ENCODE data around the gene KLK15.
A peak's percentile ranks its signal among the peaks of the same experiment; 100 is the strongest.
"Not testable (repeated sequence)": the region's sequence is repeated elsewhere in the genome, so short reads cannot be mapped to it uniquely, and the experiment has no call there.

The KLK15 gene

DNA sequence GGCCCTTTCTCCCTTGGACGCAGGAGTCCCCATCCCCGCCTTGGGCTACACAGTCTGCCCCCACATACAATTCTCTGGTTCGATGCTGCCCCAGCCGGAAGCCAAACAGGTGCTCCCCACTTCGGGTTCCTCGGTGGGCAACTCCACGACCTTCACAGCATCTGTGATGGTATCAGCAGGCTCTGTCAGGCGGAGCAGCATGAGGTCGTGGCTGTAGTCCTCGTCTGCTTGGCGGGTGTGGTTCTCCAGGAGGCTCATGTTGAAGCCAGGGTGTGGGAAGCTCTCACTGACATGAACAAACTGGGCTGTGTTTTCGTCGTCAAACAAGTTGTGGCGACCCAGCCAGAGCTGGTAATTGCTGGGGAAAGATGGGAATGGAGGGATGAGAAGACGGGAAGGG, 13.3 kb downstream of the KLK15 start:
- DNase-seq = no peak

- no peak for DNase-seq
Measured at GRCh38 chr19:50819636-50820035, 13.7 kb downstream of the KLK15 start.

GRCh38 chr19:50818859-50819472, 14.4 kb downstream of the KLK15 start:
- DNase-seq = no peak

- peak in 4 of 5 experiments; percentile 30 to 45 (median 40) for DNase-seq
Measured at GRCh38 chr19:50817941-50818858, 15.2 kb downstream of the KLK15 start.

- no peak for DNase-seq
Measured at GRCh38 chr19:50815439-50815838, 17.9 kb downstream of the KLK15 start.

- no peak for DNase-seq
Measured at GRCh38 chr19:50814883-50815282, 18.5 kb downstream of the KLK15 start.

- no peak for DNase-seq
Measured at GRCh38 chr19:50812474-50812873, 20.9 kb downstream of the KLK15 start.

GRCh38 chr19:50811622-50812238, 21.6 kb downstream of the KLK15 start:
- DNase-seq = not testable (repeated sequence)

GRCh38 chr19:50808856-50809255, 24.5 kb downstream of the KLK15 start:
- DNase-seq = no peak

- DNase-seq = peak; percentile 90 to 99 (median 97)
Measured at GRCh38 chr19:50804420-50805272, 28.7 kb downstream of the KLK15 start.

- peak in 3 of 5 experiments; percentile 27 to 53 (median 30) for DNase-seq
Measured at GRCh38 chr19:50803633-50804419, 29.5 kb downstream of the KLK15 start.

DNA sequence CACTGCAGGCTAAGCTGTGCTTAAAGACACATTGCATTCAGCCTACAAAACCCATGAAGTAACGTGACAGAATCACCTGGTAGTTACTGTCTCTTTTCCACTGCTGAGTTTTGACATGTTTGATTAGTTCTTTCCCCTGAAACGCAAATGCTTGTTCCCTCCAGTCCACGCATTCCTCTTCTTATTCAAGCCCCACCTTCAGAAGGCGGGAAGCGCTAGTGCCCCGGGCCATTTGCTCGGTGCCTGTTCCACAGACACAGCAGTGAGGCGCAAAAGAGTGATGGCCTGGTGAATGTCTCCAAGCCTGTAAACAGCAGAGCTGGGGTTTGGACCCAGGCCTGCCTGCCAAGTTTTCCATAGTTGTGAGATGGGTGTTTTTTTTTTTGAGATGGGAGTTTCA, 32.3 kb downstream of the KLK15 start:
- DNase-seq = no peak

GRCh38 chr19:50799547-50799851, 33.9 kb downstream of the KLK15 start:
- no peak for DNase-seq

DNA sequence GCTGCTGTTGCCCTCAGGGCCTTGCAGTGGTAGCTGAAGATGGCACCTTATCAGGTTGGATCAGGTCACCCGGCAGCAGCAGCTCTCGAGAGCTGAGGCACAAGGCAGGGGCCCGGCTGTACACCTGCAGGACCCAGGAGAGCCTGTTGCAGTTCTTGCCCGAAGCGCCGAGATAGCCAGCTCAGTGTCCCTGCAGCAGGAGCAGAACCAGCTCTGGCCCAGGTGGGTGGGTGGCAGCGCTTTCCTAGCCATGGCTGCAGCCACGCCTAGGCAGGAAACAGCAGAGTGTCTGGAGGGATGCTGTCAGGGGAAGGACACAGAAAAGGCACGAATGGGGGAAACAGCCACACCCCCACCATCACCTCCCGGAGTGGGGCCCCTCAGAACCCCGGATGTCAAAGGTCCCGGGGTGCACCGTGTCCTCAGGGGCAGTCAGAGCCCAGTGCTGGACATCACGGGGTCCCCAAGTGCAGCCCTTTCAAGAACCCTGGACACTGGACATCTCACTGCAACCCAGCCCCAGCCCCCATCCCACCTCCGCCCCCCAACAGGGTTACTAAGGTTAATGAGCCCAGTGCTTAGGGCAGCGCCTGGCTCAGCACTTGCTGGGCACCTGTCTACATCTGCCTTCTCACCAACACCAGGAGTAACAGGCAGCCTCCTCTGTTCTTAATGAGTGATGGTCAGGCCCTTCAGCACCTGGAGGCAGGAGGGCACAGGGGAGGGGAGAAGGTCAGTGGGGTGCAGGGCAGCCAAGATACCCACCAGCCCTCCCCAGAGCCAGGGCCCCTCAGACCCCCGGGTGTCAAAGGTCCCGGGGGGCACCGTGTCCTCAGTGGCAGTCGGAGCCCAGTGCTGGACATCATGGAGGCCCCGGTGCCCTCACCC, 34.5 kb downstream of the KLK15 start:
- no peak for DNase-seq

GRCh38 chr19:50797781-50798658, 35.4 kb downstream of the KLK15 start:
- no peak for DNase-seq

DNA sequence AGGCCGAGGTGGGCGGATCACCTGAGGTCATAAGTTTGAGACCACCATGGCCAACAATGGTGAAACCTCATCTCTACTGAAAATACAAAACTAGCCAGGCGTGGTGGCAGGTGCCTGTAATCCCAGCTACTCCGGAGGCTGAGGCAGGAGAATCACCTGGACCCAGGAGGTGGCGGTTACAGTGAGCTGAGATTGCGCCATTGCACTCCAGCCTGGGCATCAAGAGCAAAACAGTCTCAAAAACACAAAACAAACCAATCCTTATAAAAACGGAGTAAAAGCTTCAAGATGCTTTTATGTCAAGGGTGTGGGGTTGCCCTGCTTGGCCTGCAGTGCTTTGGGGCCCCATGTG, 36.0 kb downstream of the KLK15 start:
- no peak for DNase-seq

GRCh38 chr19:50796634-50797428, 36.5 kb downstream of the KLK15 start:
- DNase-seq = no peak

- no peak for DNase-seq
Measured at GRCh38 chr19:50796128-50796633, 37.2 kb downstream of the KLK15 start.

DNA sequence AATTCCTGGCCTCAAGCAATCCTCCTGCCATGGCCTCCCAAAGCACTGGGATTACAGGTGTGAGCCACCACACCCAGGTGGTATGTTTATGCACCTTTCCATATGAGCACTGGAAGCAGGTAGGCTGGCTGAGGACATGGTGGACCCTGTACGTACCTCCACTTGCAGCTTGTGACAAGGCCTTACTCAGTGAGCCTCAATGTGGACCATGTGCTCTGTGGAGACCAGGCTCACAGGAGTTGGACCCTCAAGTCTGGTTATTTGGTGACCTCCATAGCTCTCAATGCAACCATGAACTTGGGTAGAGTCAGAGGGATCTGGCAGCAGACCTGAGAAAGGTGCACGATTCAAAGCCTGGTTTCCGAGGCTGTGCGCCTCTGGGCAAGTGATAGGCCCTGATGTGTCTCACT, 37.7 kb downstream of the KLK15 start:
- DNase-seq = no peak
